ENCODE data around the gene RNF149. TPM values are rescaled to one million over a fixed set of nuclear protein-coding genes. Genes with fewer than 3 reads are reported as not detected.
"Not testable (repeated sequence)": the region's sequence is repeated elsewhere in the genome, so short reads cannot be mapped to it uniquely, and the experiment has no call there.

RNF149 gene
- polyA plus RNA-seq, 6 donors from 2014 or later: 13.2 to 27.1 (median 18.3) TPM

GRCh38 chr2:101255501-101255900 is 53.0 kb downstream of the RNF149 start:
- H3K4me3 Mint-ChIP-seq: peak overlapping the region in 3 of 8 donors; percentile 39 to 56 (median 49)
- H3K36me3 Mint-ChIP-seq: peaks cover 0 to 11% of the 10 kb centered on the region in 2 donors
- no peak for ATAC-seq (ENCODE audit: low read depth in 2 of 2)
- H3K27me3 Mint-ChIP-seq: no peaks in the 10 kb centered on the region
- no peaks in the 10 kb centered on the region for H3K9me3 Mint-ChIP-seq
- H3K4me1 Mint-ChIP-seq: peaks cover 24 to 62% (median 34%) of the 10 kb centered on the region in 3 donors
- peak overlapping the region in 3 of 6 donors; percentile 6 to 93 (median 17) for H3K27ac Mint-ChIP-seq
- no peak for DNase-seq

DNA sequence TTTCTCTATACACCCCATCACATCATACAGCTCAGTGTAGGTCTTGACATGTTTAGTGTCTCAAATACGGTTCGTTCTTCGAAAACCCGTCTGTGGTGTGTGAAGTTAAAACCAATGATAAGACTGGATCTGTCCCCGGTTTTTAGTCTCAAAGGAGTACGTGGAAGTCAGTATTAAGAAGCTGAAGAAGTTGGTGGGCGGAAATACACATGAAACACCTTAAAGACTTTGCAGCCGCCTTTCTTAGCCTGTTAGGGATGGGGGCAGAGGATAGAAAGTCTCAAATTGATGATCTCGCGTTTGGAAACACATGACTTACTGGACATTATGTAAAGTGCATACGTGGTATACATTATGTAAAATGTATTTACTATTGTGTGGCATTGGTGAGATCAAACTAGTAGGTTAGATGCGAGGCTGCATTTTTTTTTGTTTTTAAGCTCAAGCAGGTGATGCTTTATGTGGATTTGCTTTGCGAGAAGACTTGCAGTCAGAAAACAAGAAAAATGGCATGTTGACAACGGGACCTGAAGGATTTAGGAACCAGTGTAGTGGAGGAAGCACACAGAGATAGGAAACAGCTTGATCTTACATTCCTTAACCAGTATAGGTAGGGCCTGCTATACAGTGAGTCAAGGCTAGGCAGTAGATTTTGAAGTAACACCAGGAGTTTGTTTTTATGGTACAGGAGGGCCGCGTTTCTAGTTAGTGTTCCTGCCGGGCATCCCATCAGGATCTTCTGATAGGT is 54.6 kb downstream of the RNF149 start:
- DNase-seq (no peak), ATAC-seq (ENCODE audit: low read depth in 2 of 2) (no peak)
- Mint-ChIP-seq H3K9me3 (no peaks in the 10 kb centered on the region), H3K27me3 (no peaks in the 10 kb centered on the region), H3K4me1 (peaks cover 24 to 60% (median 34%) of the 10 kb centered on the region in 3 donors), H3K4me3 (peak overlapping the region; percentile 93 to 98 (median 96)), H3K36me3 (peaks cover 0 to 7% of the 10 kb centered on the region in 2 donors), H3K27ac (peak overlapping the region; percentile 90 to 97 (median 96))

- DNase-seq: peak; percentile 76
- peak; percentile 70 to 73 for ATAC-seq (ENCODE audit: low read depth in 2 of 2)
- H3K36me3 Mint-ChIP-seq: peaks cover 0 to 6% of the 10 kb centered on the region in 2 donors
- peak overlapping the region; percentile 93 to 98 (median 96) for H3K4me3 Mint-ChIP-seq
- peaks cover 24 to 56% (median 34%) of the 10 kb centered on the region in 3 donors for H3K4me1 Mint-ChIP-seq
- no peaks in the 10 kb centered on the region for H3K27me3 Mint-ChIP-seq
- peak overlapping the region; percentile 91 to 98 (median 96) for H3K27ac Mint-ChIP-seq
- H3K9me3 Mint-ChIP-seq: no peaks in the 10 kb centered on the region
Observed at GRCh38 chr2:101253013-101253702, 55.3 kb downstream of the RNF149 start.

- Mint-ChIP-seq H3K27ac (peak within 1 kb of the TSS; percentile 91 to 98 (median 96)), H3K9me3 (no peaks in the 10 kb centered on the region), H3K4me3 (peak within 1 kb of the TSS; percentile 93 to 98 (median 96)), H3K36me3 (peaks cover 0 to 3% of the 10 kb centered on the region in 2 donors), H3K27me3 (no peaks in the 10 kb centered on the region), H3K4me1 (peaks cover 24 to 50% (median 34%) of the 10 kb centered on the region in 3 donors)
- DNase-seq (peak; percentile 96), ATAC-seq (ENCODE audit: low read depth in 2 of 2) (peak; percentile 79 to 80)
Observed at GRCh38 chr2:101252408-101253012, 56.0 kb downstream of the RNF149 start, which contains the start of gene CNOT11. CNOT11 (plus strand) TSS chr2:101252886; CDS start chr2:101252965, 79 bp downstream.

GRCh38 chr2:101251844-101252407 is 56.6 kb downstream of the RNF149 start:
- no peaks in the 10 kb centered on the region for H3K36me3 Mint-ChIP-seq
- H3K27me3 Mint-ChIP-seq: no peaks in the 10 kb centered on the region
- H3K9me3 Mint-ChIP-seq: no peaks in the 10 kb centered on the region
- peak overlapping the region in 5 of 6 donors; percentile 61 to 98 (median 97) for H3K27ac Mint-ChIP-seq
- H3K4me1 Mint-ChIP-seq: peaks cover 24 to 47% (median 34%) of the 10 kb centered on the region in 3 donors
- peak overlapping the region; percentile 93 to 98 (median 96) for H3K4me3 Mint-ChIP-seq
- ATAC-seq (ENCODE audit: low read depth in 2 of 2): peak; percentile 27 to 33
- peak; percentile 13 for DNase-seq

- H3K27me3 Mint-ChIP-seq; DNase-seq; ATAC-seq (ENCODE audit: low read depth in 2 of 2); H3K36me3 Mint-ChIP-seq; H3K9me3 Mint-ChIP-seq: not testable (repeated sequence)
- Mint-ChIP-seq H3K4me1 (peaks cover 23 to 41% (median 27%) of the 10 kb centered on the region in 3 donors), H3K4me3 (peak overlapping the region; percentile 10 to 97 (median 40)), H3K27ac (peak overlapping the region in 1 of 6 donors; percentile 65)
Observed at GRCh38 chr2:101251246-101251781, 57.2 kb downstream of the RNF149 start.

DNA sequence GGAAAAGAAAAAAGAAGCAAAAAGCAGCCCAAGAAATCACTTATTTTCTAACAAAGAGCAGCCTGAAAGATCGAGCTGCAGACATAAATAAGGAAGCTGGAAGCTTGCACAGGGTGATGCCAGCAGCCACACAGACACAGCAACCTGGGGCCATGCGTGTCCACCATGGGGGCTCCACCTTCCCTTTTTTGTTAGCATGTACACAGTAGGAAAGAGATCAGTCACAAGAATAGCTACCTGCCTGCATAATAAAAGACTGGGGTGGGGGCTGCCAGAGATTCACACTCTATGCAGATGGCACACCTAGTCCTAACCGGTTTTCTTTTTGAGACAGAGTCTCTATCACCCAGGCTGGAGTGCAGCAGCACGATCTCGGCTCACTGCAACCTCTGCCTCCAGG is 58.7 kb downstream of the RNF149 start:
- ATAC-seq (ENCODE audit: low read depth in 2 of 2) (no peak), DNase-seq (no peak)
- no peaks in the 10 kb centered on the region for H3K27me3 Mint-ChIP-seq
- H3K36me3 Mint-ChIP-seq: no peaks in the 10 kb centered on the region
- H3K4me3 Mint-ChIP-seq: peak overlapping the region in 1 of 8 donors; percentile 78
- H3K9me3 Mint-ChIP-seq: no peaks in the 10 kb centered on the region
- H3K4me1 Mint-ChIP-seq: peaks cover 13 to 30% (median 16%) of the 10 kb centered on the region in 3 donors
- H3K27ac Mint-ChIP-seq: peak overlapping the region in 1 of 6 donors; percentile 90

DNA sequence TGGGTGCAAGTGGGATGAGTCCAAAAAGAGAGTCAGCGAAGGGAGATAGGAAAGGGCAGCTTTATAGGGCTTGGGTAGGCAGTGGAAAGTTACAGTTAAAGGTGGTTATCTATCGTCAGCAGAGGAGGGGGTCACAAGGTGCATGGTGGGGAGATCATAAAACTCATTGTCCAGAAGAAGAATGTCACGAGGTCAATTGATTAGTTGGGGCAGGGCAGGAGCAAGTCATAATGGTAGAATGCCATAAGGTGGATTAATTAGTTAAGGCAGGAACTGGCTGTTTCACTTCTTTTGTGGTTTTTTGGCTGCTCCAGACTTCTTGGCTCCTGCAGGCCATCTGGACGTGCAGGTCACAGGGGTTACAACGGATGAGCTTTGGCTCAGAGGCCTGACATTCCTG is 59.7 kb downstream of the RNF149 start:
- not testable (repeated sequence) for DNase-seq; ATAC-seq (ENCODE audit: low read depth in 2 of 2); H3K36me3 Mint-ChIP-seq; H3K27me3 Mint-ChIP-seq; H3K27ac Mint-ChIP-seq; H3K4me3 Mint-ChIP-seq; H3K9me3 Mint-ChIP-seq
- H3K4me1 Mint-ChIP-seq: peaks cover 9 to 19% (median 10%) of the 10 kb centered on the region in 3 donors

DNA sequence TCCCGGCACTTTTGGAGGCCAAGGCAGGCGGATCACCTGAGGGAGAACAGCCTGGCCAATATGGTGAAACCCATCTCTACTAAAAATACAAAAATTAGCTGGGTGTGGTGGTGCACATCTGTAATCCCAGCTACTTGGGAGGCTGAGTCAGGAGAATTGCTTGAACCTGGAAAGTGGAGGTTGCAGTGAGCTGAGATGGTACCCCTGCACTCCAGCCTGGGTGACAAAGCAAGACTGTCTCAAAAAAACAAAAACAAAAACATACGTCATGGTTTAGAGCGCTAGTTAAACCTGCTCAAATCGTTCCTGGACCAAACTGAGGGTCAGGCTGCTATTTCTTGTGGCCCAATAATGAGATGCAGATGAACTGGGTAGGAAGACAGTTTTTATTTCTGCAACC is 63.0 kb downstream of the RNF149 start:
- H3K27ac Mint-ChIP-seq; DNase-seq; H3K4me1 Mint-ChIP-seq; H3K4me3 Mint-ChIP-seq; H3K36me3 Mint-ChIP-seq; H3K9me3 Mint-ChIP-seq; ATAC-seq (ENCODE audit: low read depth in 2 of 2); H3K27me3 Mint-ChIP-seq: not testable (repeated sequence)

DNA sequence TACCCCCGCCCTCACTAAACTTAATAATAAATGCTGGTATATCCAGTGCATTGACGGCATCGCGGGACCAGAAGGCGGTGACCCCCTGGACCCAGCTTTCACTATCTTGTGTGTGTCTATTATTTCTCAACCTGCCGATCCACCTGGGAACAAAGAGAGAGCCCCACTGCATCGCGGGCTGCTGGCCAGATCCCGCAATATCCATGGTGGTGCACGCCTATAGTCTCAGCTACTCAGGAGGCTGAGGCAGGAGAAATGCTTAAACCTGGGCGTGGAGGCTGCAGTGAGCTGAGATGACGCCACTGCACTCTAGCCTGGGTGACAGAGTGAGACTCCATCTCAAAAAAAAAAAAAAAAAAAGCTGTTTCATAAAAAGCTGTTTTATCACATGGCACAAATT is 63.6 kb downstream of the RNF149 start:
- H3K27me3 Mint-ChIP-seq, H3K4me1 Mint-ChIP-seq, DNase-seq: not testable (repeated sequence)

GRCh38 chr2:101244373-101244772 is 64.1 kb downstream of the RNF149 start:
- not testable (repeated sequence) for H3K27ac Mint-ChIP-seq; H3K27me3 Mint-ChIP-seq; H3K36me3 Mint-ChIP-seq; DNase-seq; H3K4me1 Mint-ChIP-seq; H3K4me3 Mint-ChIP-seq; ATAC-seq (ENCODE audit: low read depth in 2 of 2); H3K9me3 Mint-ChIP-seq

More for the DNA sequence above, 63.6 kb downstream of the RNF149 start:
- H3K4me3 Mint-ChIP-seq; H3K9me3 Mint-ChIP-seq; H3K36me3 Mint-ChIP-seq; ATAC-seq (ENCODE audit: low read depth in 2 of 2); H3K27ac Mint-ChIP-seq: not testable (repeated sequence)

GRCh38 chr2:101241158-101241557 is 67.3 kb downstream of the RNF149 start:
- ATAC-seq (ENCODE audit: low read depth in 2 of 2): no peak
- H3K4me3 Mint-ChIP-seq: no peak overlapping the region

More at GRCh38 chr2:101241158-101241557, 67.3 kb downstream of the RNF149 start:
- DNase-seq: no peak
- H3K9me3 Mint-ChIP-seq: peaks cover 0 to 8% (median 4%) of the 10 kb centered on the region in 7 donors
- peaks cover 0 to under 1% of the 10 kb centered on the region in 2 donors for H3K36me3 Mint-ChIP-seq
- H3K27me3 Mint-ChIP-seq: peaks cover 4 to 18% (median 14%) of the 10 kb centered on the region in 3 donors
- H3K4me1 Mint-ChIP-seq: peaks cover 7 to 11% (median 8%) of the 10 kb centered on the region in 3 donors
- peak overlapping the region in 1 of 6 donors; percentile 10 for H3K27ac Mint-ChIP-seq

All from naive B cell (primary cell).